GM21528 (cell line): Measurements from ENCODE around the gene OTOP1.
"Not testable (repeated sequence)": the region's sequence is repeated elsewhere in the genome, so short reads cannot be mapped to it uniquely, and the experiment has no call there.

ENCODE experiments used
- ATAC-seq: cut with Tn5 transposase; IDR thresholded peaks from one replicate; pipeline ENCODE4 v1.9.1; 2021; ENCODE audit warnings: mild to moderate bottlenecking, moderate library complexity; ENCODE audit not compliant: unreplicated experiment, low FRiP score

OTOP1 gene

GRCh38 chr4:4165701-4166392 is 60.9 kb downstream of the OTOP1 start:
- not testable (repeated sequence) for ATAC-seq

GRCh38 chr4:4164532-4165173 is 62.1 kb downstream of the OTOP1 start:
- not testable (repeated sequence) for ATAC-seq

GRCh38 chr4:4162186-4162585 is 64.5 kb downstream of the OTOP1 start:
- ATAC-seq = not testable (repeated sequence)

GRCh38 chr4:4160956-4161665 is 65.6 kb downstream of the OTOP1 start:
- not testable (repeated sequence) for ATAC-seq

GRCh38 chr4:4145622-4146021 is 81.1 kb downstream of the OTOP1 start:
- not testable (repeated sequence) for ATAC-seq

- ATAC-seq = not testable (repeated sequence)
Observed at GRCh38 chr4:4143376-4143775, 83.4 kb downstream of the OTOP1 start.

- not testable (repeated sequence) for ATAC-seq
Observed at GRCh38 chr4:4142679-4143078, 84.0 kb downstream of the OTOP1 start.

- not testable (repeated sequence) for ATAC-seq
Observed at GRCh38 chr4:4141186-4141585, 85.5 kb downstream of the OTOP1 start.
